Esophagus squamous epithelium (tissue), 4 donors: ENCODE measurements around the gene PCLO.

Experiments
- POLR2A ChIP-seq, 4 donors: fragments of 450-650 bp; IDR thresholded peaks; one replicate each; pipeline ENCODE4 v1.6.1; 2017; ENCODE audit warnings: antibody characterized with exemption in 4 of 4, mild to moderate bottlenecking in 4 of 4, moderate library complexity in 3 of 4
- TF ChIP-seq, protein P1 (sequence below), 6 experiments: fragments of 450-650 bp in 4 of 6; fragments of 200-600 bp in 2 of 6; sonication (generic) in 2 of 6; IDR thresholded peaks; one replicate each; pipeline ENCODE4 v1.5.1; 2016 to 2019; ENCODE audit warnings: antibody characterized with exemption in 6 of 6, mild to moderate bottlenecking in 4 of 6, moderate library complexity in 4 of 6

DNA sequence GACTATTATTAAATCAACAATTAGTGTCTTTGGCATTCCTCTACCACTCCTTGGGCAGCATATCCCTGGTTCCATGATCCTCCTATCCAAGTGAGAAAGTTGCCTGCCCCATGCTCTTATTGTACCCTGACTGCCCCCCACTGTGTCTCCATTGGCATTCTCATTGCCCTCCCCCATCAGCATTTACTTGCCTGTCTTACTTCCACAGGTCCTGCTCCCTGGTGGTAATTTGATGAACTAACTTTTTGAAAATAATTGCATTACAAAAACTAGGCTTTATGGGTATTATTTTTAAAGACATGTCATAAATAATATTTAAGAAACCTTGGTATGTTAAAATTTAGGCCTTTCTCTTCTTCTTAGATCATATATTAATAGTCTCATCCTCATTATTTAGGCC, 346.4 kb downstream of the PCLO start:
- TF ChIP-seq, protein P1, sequence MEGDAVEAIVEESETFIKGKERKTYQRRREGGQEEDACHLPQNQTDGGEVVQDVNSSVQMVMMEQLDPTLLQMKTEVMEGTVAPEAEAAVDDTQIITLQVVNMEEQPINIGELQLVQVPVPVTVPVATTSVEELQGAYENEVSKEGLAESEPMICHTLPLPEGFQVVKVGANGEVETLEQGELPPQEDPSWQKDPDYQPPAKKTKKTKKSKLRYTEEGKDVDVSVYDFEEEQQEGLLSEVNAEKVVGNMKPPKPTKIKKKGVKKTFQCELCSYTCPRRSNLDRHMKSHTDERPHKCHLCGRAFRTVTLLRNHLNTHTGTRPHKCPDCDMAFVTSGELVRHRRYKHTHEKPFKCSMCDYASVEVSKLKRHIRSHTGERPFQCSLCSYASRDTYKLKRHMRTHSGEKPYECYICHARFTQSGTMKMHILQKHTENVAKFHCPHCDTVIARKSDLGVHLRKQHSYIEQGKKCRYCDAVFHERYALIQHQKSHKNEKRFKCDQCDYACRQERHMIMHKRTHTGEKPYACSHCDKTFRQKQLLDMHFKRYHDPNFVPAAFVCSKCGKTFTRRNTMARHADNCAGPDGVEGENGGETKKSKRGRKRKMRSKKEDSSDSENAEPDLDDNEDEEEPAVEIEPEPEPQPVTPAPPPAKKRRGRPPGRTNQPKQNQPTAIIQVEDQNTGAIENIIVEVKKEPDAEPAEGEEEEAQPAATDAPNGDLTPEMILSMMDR (IDR thresholded peaks at IDR 0.05): no peak
- no peak for TF ChIP-seq POLR2A (IDR thresholded peaks at IDR 0.05)
